B cell (primary cell): ENCODE results near the gene FAM111A. TPM values are rescaled to one million over a fixed set of nuclear protein-coding genes. Genes with fewer than 3 reads are reported as not detected.

ENCODE experiments used
- ATAC-seq: fragments of 200-7000 bp; cut with Tn5 transposase; one replicate; pipeline ENCODE4 v1.10.0; 2021; ENCODE audit warnings: low read depth, mild to moderate bottlenecking, moderate number of reproducible peaks, moderate library complexity
- CTCF ChIA-PET: fragments of 350-600 bp; sonication (Branson Sonifier 250); formaldehyde crosslinking; loops from one replicate; lab custom pipeline; 2021; ENCODE audit warnings: antibody characterized with exemption, inconsistent platforms; lab: Charles Lee
- POLR2A ChIA-PET: fragments of 350-600 bp; sonication (Branson Sonifier 250); formaldehyde crosslinking; loops from one replicate; lab custom pipeline; 2021; ENCODE audit warnings: antibody characterized with exemption; lab: Charles Lee
- DNase-seq: peaks from one replicate; pipeline ENCODE4 v3.0.0; 2013
- H2AFZ ChIP-seq: 2 replicates; pipeline ENCODE4 v1.6.1; 2012; ENCODE audit warnings: mild to moderate bottlenecking, low read depth, low read length; ENCODE audit not compliant: insufficient read depth, poor library complexity, severe bottlenecking
- H3K27ac ChIP-seq, 2 donors: 1 replicate in 1 of 2; 2 replicates in 1 of 2; pipeline ENCODE4 v1.5.1; 2012 to 2013; ENCODE audit warnings: low read length in 2 of 2, mild to moderate bottlenecking in 2 of 2, moderate library complexity in 1 of 2
- H3K27me3 ChIP-seq, 4 experiments: fragments of 200-600 bp in 1 of 4; sonication (generic) in 1 of 4; replicated peaks in 1 of 4; 1 replicate in 2 of 4; 2 replicates in 2 of 4; pipeline versions ENCODE4 v1.6.1 to v1.7.0; 2013 to 2016; ENCODE audit warnings: low read length in 3 of 4, mild to moderate bottlenecking in 2 of 4, mixed read lengths in 1 of 4, moderate library complexity in 1 of 4; ENCODE audit not compliant: insufficient read depth in 4 of 4, control insufficient read depth in 3 of 4; ENCODE audit errors: control extremely low read depth in 1 of 4
- H3K36me3 ChIP-seq, 2 experiments: replicated peaks in 1 of 2; 1 replicate in 1 of 2; 2 replicates in 1 of 2; pipeline versions ENCODE4 v1.6.1 to v1.7.1; 2013; ENCODE audit warnings: low read length in 1 of 2; ENCODE audit not compliant: insufficient read depth in 2 of 2, control insufficient read depth in 1 of 2; ENCODE audit errors: control extremely low read depth in 1 of 2, extremely low read depth in 1 of 2
- H3K4me1 ChIP-seq, 2 donors: fragments of 200-600 bp in 1 of 2; sonication (generic) in 1 of 2; 1 replicate in 1 of 2; 2 replicates in 1 of 2; pipeline versions ENCODE4 v1.5.1 to v1.6.1; 2013 to 2017; ENCODE audit warnings: low read length in 2 of 2; ENCODE audit not compliant: control insufficient read depth in 2 of 2, insufficient read depth in 2 of 2
- H3K4me2 ChIP-seq: replicated peaks from 2 replicates; pipeline ENCODE3; 2012; ENCODE audit warnings: mild to moderate bottlenecking, low read depth, low read length; ENCODE audit not compliant: poor library complexity, severe bottlenecking
- H3K4me3 ChIP-seq, 5 experiments: fragments of 200-600 bp in 1 of 5; sonication (generic) in 1 of 5; 1 replicate in 3 of 5; 2 replicates in 2 of 5; pipeline versions ENCODE4 v1.5.1 to v1.7.0; 2011 to 2016; ENCODE audit warnings: low read length in 4 of 5, mild to moderate bottlenecking in 4 of 5, low read depth in 2 of 5, control low read depth in 1 of 5, moderate library complexity in 1 of 5; ENCODE audit not compliant: insufficient read depth in 1 of 5; ENCODE audit errors: control extremely low read depth in 1 of 5, extremely low read depth in 1 of 5
- H3K79me2 ChIP-seq: fragments of 200-600 bp; sonication (generic); one replicate; pipeline ENCODE4 v1.6.0; 2016; ENCODE audit warnings: low read length; ENCODE audit not compliant: control insufficient read depth, insufficient read depth
- H3K9ac ChIP-seq: fragments of 200-600 bp; sonication (generic); 2 replicates; pipeline ENCODE4 v1.6.1; 2017; ENCODE audit warnings: mild to moderate bottlenecking, low read length, moderate library complexity
- H3K9me3 ChIP-seq, 3 donors: one replicate each; pipeline versions ENCODE4 v1.6.1 to v1.7.1; 2013; ENCODE audit warnings: low read length in 2 of 3; ENCODE audit not compliant: control insufficient read depth in 2 of 3, insufficient read depth in 1 of 3; ENCODE audit errors: control extremely low read depth in 1 of 3
- H4K20me1 ChIP-seq: 2 replicates; pipeline ENCODE4 v1.6.0; 2012; ENCODE audit warnings: mild to moderate bottlenecking, low read length; ENCODE audit not compliant: insufficient read depth, control insufficient read depth, poor library complexity, severe bottlenecking
- H3K27ac Mint-ChIP-seq: one replicate; pipeline ENCODE4 v1.8.0; 2021; ENCODE audit warnings: mixed read lengths
- H3K27me3 Mint-ChIP-seq: one replicate; pipeline ENCODE4 v1.8.0; 2021; ENCODE audit warnings: mixed read lengths
- H3K4me1 Mint-ChIP-seq: one replicate; pipeline ENCODE4 v1.8.0; 2021; ENCODE audit warnings: mixed read lengths
- H3K4me3 Mint-ChIP-seq: one replicate; pipeline ENCODE4 v1.8.0; 2021; ENCODE audit warnings: mixed read lengths
- H3K9me3 Mint-ChIP-seq: one replicate; pipeline ENCODE4 v1.8.0; 2022; ENCODE audit warnings: mixed read lengths; ENCODE audit not compliant: insufficient read depth
- CTCF ChIP-seq: fragments of 200-600 bp; IDR thresholded peaks from one replicate; pipeline ENCODE4 v1.8.0; 2022; ENCODE audit warnings: antibody characterized with exemption, mild to moderate bottlenecking
- EZH2 ChIP-seq: IDR thresholded peaks from 2 replicates; pipeline ENCODE4 v1.6.1; 2012; ENCODE audit warnings: borderline replicate concordance, low read depth, mild to moderate bottlenecking, moderate library complexity, low read length; ENCODE audit not compliant: insufficient read depth, poor library complexity, severe bottlenecking
- WGBS: methylation state at CpG from one replicate; pipeline ENCODE4 v1.1.5; 2013; ENCODE audit warnings: missing lambda C conversion rate; ENCODE audit not compliant: insufficient coverage; 5-methylcytosine and 5-hydroxymethylcytosine counted together
- intact Hi-C: fragments of 100-400 bp; cut with micrococcal nuclease; formaldehyde crosslinking; loops from one replicate; pipeline ENCODE4 v1.10.0; 2022
- polyA plus RNA-seq: library from polyadenylated mRNA; depleted of rRNA; stranded (reverse); fragments of >200 nt; gene quantifications from 2 replicates; pipeline ENCODE4 v1.2.3, GENCODE V29; 2012
- total RNA-seq, 2 donors: library from RNA; stranded (reverse); fragments of 120-200 nt in 1 of 2; gene quantifications; 1 replicate in 1 of 2; 2 replicates in 1 of 2; pipeline versions ENCODE4 v1.2.3 to v1.2.4, GENCODE V29; 2013 to 2022

Gene FAM111A
- total and polyA plus RNA-seq, 2 donors (not counting 1 experiment from before 2014, with no cell fraction given) = 57.0 to 120 TPM

- Mint-ChIP-seq H3K27me3 (no peaks in the 10 kb centered on the region), H3K4me1 (peaks cover 28% of the 10 kb centered on the region), H3K9me3 (no peaks in the 10 kb centered on the region), H3K27ac (peak overlapping the region; percentile 92), H3K4me3 (peak overlapping the region; percentile 98)
- Histone ChIP-seq H3K36me3 (peaks cover 0 to 13% of the 10 kb centered on the region in 2 experiments), H2AFZ (peak overlapping the region; percentile 82), H3K27me3 (no peaks in the 10 kb centered on the region), H3K79me2 (peaks cover 56% of the 10 kb centered on the region), H3K4me2 (peak overlapping the region; percentile 88), H3K9ac (peak overlapping the region; percentile 71), H3K4me3 (peak overlapping the region; percentile 55 to 76 (median 74)), H4K20me1 (peaks cover 18% of the 10 kb centered on the region), H3K9me3 (no peaks in the 10 kb centered on the region), H3K27ac (peak overlapping the region in 1 of 2 donors; percentile 31), H3K4me1 (peaks cover 20 to 26% of the 10 kb centered on the region in 2 donors)
- under 1% methylated on average over 67 of the region's 70 CpGs for WGBS
- CTCF ChIA-PET = interaction anchor here (0.8 to 11.2 kb wide), 28 partner anchors 15 to 605 kb away, joined by 3 to 215 read pairs (median 10); partner anchors contain the start of genes MPEG1, OR5A1 and OR5A2
- TF ChIP-seq EZH2 (no peak), CTCF (no peak)
- POLR2A ChIA-PET = interaction anchor here (0.7 to 3.3 kb wide), 8 partner anchors 10 to 91 kb away, joined by 3 to 20 read pairs (median 6); partner anchors contain the start of gene MPEG1
- peak; percentile 37 for ATAC-seq
- intact Hi-C loops = loop anchor here (1.0 to 10.0 kb wide), 4 partner anchors 28 to 492 kb away; partner anchors contain the start of gene PATL1
- DNase-seq = peak; percentile 82
Measured at GRCh38 chr11:59172345-59173079, 29.9 kb downstream of the FAM111A start.
